Psoas muscle (tissue), 8 donors: ENCODE data around the gene MPDU1. TPM values are rescaled to one million over a fixed set of nuclear protein-coding genes. Genes with fewer than 3 reads are reported as not detected.

Source experiments
- ATAC-seq, 4 donors: fragments of 200-7000 bp; cut with Tn5 transposase; one replicate each; pipeline ENCODE4 v1.9.1; 2020; ENCODE audit warnings: moderate library complexity in 3 of 4, mild to moderate bottlenecking in 2 of 4
- DNase-seq, 2 donors: peaks; one replicate each; pipeline ENCODE4 v3.0.0-alpha.2; 2020
- H3K27ac ChIP-seq: fragments of 200-600 bp; one replicate; pipeline ENCODE4 v1.8.0; 2022
- H3K27me3 ChIP-seq, 3 donors: fragments of 200-600 bp in 1 of 3; one replicate each; pipeline versions ENCODE4 v1.6.1 to v1.8.0; 2013 to 2022; ENCODE audit warnings: low read length in 2 of 3, mild to moderate bottlenecking in 2 of 3, moderate library complexity in 1 of 3; ENCODE audit not compliant: insufficient read depth in 3 of 3
- H3K36me3 ChIP-seq, 2 donors: fragments of 200-600 bp in 1 of 2; one replicate each; pipeline versions ENCODE4 v1.6.1 to v1.8.0; 2013 to 2022; ENCODE audit warnings: low read depth in 1 of 2, mild to moderate bottlenecking in 1 of 2, moderate library complexity in 1 of 2; ENCODE audit not compliant: insufficient read depth in 1 of 2
- H3K4me1 ChIP-seq: fragments of 200-600 bp; one replicate; pipeline ENCODE4 v1.8.0; 2022
- H3K4me3 ChIP-seq: fragments of 200-600 bp; one replicate; pipeline ENCODE4 v1.8.0; 2022; ENCODE audit warnings: mild to moderate bottlenecking
- H3K9me3 ChIP-seq: fragments of 200-600 bp; one replicate; pipeline ENCODE4 v1.8.0; 2022
- CTCF ChIP-seq: fragments of 200-600 bp; IDR thresholded peaks from one replicate; pipeline ENCODE4 v1.8.0; 2022; ENCODE audit warnings: antibody characterized with exemption
- WGBS, 3 donors: extraction: QIAGEN DNeasy Blood & Tissue Kit; methylation state at CpG; one replicate each; pipeline versions ENCODE4 v1.1.6 to v1.1.7; 2013; 5-methylcytosine and 5-hydroxymethylcytosine counted together
- intact Hi-C, 2 donors: fragments of 100-400 bp; cut with DNase I; formaldehyde crosslinking; loops; one replicate each; pipeline versions ENCODE4 v1.11.0 to v1.14.2; 2022
- polyA plus RNA-seq, 3 donors: library from polyadenylated mRNA; stranded (reverse); fragments of 200-250 nt; gene quantifications; one replicate each; pipeline ENCODE4 v1.2.3, GENCODE V29; 2013
- total RNA-seq, 4 donors: library from RNA; stranded (reverse); fragmentation: NEBNext Ultra II Directional in 2 of 4; extraction: Animal tissue kit (Norgen Biotek cat#: 25700) in 2 of 4; gene quantifications; one replicate each; pipeline versions ENCODE4 v1.2.1 to v1.2.4, GENCODE V29; 2021 to 2023
- donor health status: healthy with polysubstance abuse.
- donor health status: DM: no; HTN: no; CAD: no; lungs with moderate emphysema.
- donor health status: Bipolar disorder and iron deficiency.
- donor health status: healthy.
- donor health status: DM: yes; HTN: yes; CAD: no.
- donor health status: DM: no; HTN: no; CAD: no.
- donor health status: DM: no; HTN: no; CAD: no.
- donor health status: DM: yes; HTN: yes; CAD: no.

Gene MPDU1
- total and polyA plus RNA-seq, 7 donors: 19.3 to 147 (median 40.6) TPM

- H3K4me1 ChIP-seq: no peaks in the 10 kb centered on the region
- TF ChIP-seq CTCF: no peak
- no peaks in the 10 kb centered on the region for H3K9me3 ChIP-seq
- 49 to 60% (median 54%) methylated on average over 6 of the region's 6 CpGs for WGBS, 3 donors
- intact Hi-C loops: no loop called here
- H3K36me3 ChIP-seq: no peaks in the 10 kb centered on the region
- H3K27me3 ChIP-seq: no peaks in the 10 kb centered on the region
- no peak overlapping the region for H3K4me3 ChIP-seq
- no peak overlapping the region for H3K27ac ChIP-seq
- ATAC-seq (no peak), DNase-seq (no peak)
Observed at GRCh38 chr17:7544911-7545310, 38.7 kb upstream of the MPDU1 start.

GRCh38 chr17:7548585-7549400, 34.9 kb upstream of the MPDU1 start, which contains the start of gene TNFSF12:
TSS of gene TNFSF12 (plus strand) at chr17:7549058. CDS start at chr17:7549154, 96 bp downstream.
- H3K27me3 ChIP-seq: no peaks in the 10 kb centered on the region
- no peaks in the 10 kb centered on the region for H3K4me1 ChIP-seq
- WGBS, 3 donors: 1 to 3% (median 2%) methylated on average over 38 to 65 of the region's 65 CpGs
- peak; percentile 75 to 85 (median 78) for ATAC-seq
- H3K9me3 ChIP-seq: no peaks in the 10 kb centered on the region
- peak within 1 kb of the TSS; percentile 68 for H3K27ac ChIP-seq
- DNase-seq: peak; percentile 76 to 83
- intact Hi-C loops: no loop called here
- TF ChIP-seq CTCF: peak; percentile 12
- peaks cover 0 to 3% of the 10 kb centered on the region in 2 donors for H3K36me3 ChIP-seq
- H3K4me3 ChIP-seq: peak within 1 kb of the TSS; percentile 79

DNA sequence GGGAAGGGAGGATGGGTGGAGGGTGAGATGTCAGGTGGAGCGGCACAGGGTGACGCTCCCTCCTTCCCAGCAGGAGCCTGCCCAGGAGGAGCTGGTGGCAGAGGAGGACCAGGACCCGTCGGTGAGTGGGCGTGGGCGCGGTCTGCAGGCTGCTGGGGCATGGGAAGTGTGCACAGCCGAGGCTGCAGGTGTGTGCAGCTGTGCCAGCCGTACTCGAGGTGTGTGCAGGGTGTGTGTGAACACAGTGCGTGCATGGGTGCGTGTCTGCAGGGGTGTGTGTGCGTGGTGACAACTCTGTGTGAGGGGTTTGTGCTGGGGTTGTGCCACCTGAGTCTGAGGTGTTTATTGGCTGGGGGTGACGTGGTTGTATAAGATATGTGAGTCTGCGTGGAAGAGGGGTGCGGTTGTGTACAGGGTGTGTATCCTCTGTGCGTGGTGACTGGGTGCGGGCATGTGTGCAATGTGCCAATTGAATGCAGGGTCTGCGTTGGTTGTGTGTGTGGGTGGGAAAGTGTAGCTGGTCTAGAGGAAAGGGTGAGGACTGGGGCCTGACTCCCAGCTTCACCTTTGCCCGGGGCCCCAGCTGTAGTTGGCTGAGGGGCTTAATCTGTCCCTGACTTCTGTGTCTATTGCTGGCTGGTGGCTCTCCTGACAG, 34.1 kb upstream of the MPDU1 start:
- intact Hi-C loops: no loop called here
- peaks cover 0 to 3% of the 10 kb centered on the region in 2 donors for H3K36me3 ChIP-seq
- H3K4me3 ChIP-seq: peak overlapping the region; percentile 79
- no peak for TF ChIP-seq CTCF
- H3K27me3 ChIP-seq: no peaks in the 10 kb centered on the region
- no peak for DNase-seq
- no peaks in the 10 kb centered on the region for H3K4me1 ChIP-seq
- H3K27ac ChIP-seq: peak overlapping the region; percentile 68
- peak; percentile 48 to 57 (median 56) for ATAC-seq
- no peaks in the 10 kb centered on the region for H3K9me3 ChIP-seq
- WGBS, 3 donors: 30 to 42% (median 38%) methylated on average over 18 to 20 of the region's 20 CpGs

DNA sequence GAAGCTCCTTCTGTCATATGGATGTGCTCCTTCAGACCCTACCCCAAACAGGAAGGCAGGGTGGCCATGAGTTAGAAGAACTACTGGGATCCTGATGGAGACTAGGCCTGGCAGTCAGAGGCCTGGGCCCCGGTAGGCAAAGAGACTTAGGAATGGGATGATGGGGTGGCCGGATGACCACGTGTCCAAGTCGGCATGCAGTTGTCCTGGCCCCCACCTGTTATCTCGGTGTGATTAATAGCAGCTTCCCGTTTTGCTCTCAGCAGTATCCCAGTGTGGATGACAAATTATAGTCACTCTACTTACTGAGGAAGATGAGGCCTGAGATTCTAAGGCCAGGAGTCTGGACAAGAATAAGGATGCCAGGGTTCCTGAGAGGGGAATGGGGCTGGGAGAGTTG, 33.3 kb upstream of the MPDU1 start:
- ATAC-seq (no peak), DNase-seq (no peak)
- intact Hi-C loops: no loop called here
- peaks cover 0 to 3% of the 10 kb centered on the region in 2 donors for H3K36me3 ChIP-seq
- peak overlapping the region; percentile 68 for H3K27ac ChIP-seq
- H3K4me3 ChIP-seq: no peak overlapping the region
- no peaks in the 10 kb centered on the region for H3K4me1 ChIP-seq
- no peaks in the 10 kb centered on the region for H3K9me3 ChIP-seq
- TF ChIP-seq CTCF: no peak
- no peaks in the 10 kb centered on the region for H3K27me3 ChIP-seq
- WGBS, 3 donors: 17 to 41% (median 24%) methylated on average over 6 of the region's 6 CpGs
